ENCODE results near the gene WNT11.

The WNT11 gene

GRCh38 chr11:76159303-76159937 lies 46.9 kb downstream of the WNT11 start:
- DNase-seq (ENCODE audit: insufficient read length, low spot score) (no peak), FAIRE-seq (no peak)

GRCh38 chr11:76158394-76159302 lies 47.7 kb downstream of the WNT11 start:
- no peak for FAIRE-seq

DNA sequence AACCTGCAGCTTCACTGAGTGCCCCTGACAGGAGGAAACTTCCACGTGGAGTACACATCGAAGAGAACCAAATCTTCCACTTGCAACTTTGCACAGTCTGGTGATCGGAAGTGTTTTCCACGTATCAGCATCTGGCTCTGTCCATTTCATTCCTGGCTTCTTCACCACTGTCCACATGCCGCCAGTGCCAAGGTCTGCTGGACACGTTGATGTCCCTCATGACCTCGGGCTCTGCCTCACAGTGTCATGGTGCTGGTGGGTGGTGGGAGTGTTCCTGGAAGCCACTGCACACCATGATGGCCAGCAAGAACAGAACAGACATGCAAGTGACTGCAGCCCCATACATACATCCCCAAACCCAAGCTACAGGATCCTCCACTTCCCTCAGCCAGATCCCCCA lies 48.4 kb downstream of the WNT11 start:
- FAIRE-seq, result peak; percentile 44

More at GRCh38 chr11:76158394-76159302, 47.7 kb downstream of the WNT11 start:
- no peak for DNase-seq (ENCODE audit: insufficient read length, low spot score)

DNA sequence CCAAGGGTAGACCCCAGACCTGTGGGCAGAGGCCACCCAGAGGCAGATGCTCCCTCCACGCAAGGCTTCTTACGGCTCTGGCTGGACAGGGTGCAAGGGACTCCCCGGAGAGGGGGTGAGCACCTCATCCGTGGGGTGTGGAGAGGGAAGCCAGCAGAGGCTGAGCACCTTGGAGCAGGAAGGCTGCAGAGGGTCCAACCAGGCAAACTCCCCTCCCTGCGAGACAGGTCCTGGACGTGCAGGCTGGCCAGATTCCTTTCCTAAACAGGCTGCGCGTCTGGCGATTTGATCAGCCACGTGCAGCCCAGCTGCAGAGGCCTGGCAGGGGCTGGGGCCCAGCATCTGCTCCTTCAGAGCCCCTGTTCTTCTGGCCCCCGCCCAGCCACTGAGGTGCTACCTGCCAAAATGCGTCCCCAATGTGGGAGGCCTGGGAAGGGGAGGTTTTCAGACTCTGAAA lies 49.3 kb downstream of the WNT11 start:
- DNase-seq (ENCODE audit: insufficient read length, low spot score) (no peak), FAIRE-seq (no peak)

More for the DNA sequence above, 48.4 kb downstream of the WNT11 start:
- DNase-seq (ENCODE audit: insufficient read length, low spot score), result no peak

DNA sequence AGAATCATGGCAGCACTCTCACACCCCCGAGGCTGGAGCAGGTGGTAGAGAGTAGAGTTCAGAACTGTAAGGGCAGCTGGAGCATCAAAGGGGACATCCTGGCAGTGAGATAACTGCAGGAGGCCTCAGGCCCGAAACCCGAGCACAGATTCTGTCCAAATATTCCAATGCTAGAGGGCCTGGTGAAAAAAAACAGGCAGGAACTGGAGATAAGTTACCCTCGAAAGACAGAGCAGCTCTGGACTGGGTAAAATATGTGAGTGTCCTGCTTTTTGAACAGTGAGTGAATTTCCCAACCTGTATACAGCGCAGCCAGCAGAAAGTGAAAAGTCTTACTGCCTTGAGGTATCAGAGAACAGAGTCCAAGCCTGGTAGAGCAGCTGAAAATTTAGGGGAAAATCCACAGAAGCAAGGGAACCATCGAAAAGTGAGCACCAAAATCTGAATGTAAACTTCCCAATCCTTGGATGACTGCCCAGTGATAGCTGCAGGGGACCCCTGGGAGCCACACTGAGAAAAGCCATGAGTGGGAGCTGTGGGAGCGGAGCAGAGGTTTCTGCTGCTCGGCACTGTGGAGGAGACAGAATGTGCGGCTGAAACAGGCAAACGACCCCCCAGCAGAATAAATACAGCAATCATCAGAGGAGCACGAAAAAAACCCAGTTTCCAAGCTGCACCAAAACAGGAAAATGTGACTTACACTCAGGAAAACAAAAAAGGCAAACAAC lies 50.6 kb downstream of the WNT11 start:
- FAIRE-seq, result no peak
- no peak for DNase-seq (ENCODE audit: insufficient read length, low spot score)

DNA sequence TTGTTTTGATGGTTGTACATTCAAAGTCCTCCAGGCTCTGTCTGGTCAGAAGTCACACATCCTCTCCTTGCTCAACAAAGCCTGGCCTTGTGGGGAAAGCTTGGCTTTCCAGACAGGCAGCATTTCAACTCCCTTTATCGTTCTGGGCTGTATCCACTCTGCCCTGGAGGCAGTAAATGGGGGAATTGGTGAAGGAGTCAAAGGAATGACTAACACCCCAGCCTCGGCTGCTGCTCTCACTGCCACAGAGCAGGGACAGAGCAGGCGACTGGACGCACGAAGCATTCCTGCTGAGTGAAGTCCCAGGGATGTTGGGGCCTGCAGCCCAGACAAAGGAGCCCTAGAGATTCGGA lies 52.8 kb downstream of the WNT11 start:
- DNase-seq (ENCODE audit: insufficient read length, low spot score) (no peak), FAIRE-seq (no peak)

- no peak for FAIRE-seq
- DNase-seq (ENCODE audit: insufficient read length, low spot score), result no peak
Measured at GRCh38 chr11:76152741-76153570, 53.3 kb downstream of the WNT11 start.

- peak; percentile 88 for DNase-seq (ENCODE audit: insufficient read length, low spot score)
- FAIRE-seq, result peak; percentile 63
Measured at GRCh38 chr11:76152086-76152681, 54.1 kb downstream of the WNT11 start.

DNA sequence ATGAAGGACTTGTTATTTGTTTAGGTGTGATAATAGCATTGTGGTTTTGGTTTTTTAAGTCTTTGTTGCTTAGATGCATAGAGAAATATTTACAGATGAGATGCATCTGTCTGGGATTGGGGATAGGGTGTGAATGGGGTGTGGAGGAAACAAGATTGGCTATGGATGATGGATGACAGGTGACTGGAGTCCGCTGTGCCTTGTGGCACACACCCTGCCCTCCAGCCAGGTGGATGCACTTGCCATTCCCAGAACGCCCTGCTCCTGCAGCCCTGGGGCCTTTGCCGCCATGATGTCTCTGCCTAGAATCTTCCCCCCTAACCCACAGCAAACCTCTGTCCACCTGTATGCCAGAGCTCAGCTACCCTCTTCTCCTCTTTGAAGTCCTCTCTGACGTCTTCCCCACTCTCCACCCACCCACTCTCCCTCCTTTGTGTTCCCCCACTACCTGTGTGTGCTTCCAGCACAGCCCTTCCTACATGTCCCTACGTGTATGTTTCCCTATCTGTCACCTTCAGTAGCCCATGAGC lies 54.7 kb downstream of the WNT11 start:
- FAIRE-seq, result peak; percentile 58
- DNase-seq (ENCODE audit: insufficient read length, low spot score), result no peak

GRCh38 chr11:76150141-76150540 lies 56.2 kb downstream of the WNT11 start:
- DNase-seq (ENCODE audit: insufficient read length, low spot score), result no peak
- FAIRE-seq, result no peak

DNA sequence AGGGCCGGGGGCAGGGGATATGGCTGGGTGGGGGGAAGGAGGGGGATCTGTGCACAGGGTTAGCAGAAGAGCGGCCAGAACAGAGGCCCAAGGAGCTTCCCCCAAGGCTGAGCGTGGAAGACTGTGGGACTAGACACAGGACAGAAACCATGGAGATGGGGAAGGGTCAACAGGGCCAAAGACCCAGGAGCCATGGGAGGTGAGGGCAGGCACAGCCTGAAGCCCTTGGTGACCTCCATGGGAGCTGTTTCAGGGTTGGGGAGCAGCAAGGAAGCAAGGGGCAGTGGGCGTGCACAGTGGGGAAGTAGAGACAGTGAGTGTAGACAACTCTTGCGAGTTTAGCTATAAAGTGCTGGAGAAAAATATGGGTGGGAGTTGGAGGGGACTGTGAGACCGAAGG lies 56.6 kb downstream of the WNT11 start:
- no peak for DNase-seq (ENCODE audit: insufficient read length, low spot score)
- no peak for FAIRE-seq

GRCh38 chr11:76148941-76149613 lies 57.2 kb downstream of the WNT11 start:
- FAIRE-seq (no peak), DNase-seq (ENCODE audit: insufficient read length, low spot score) (no peak)

- no peak for DNase-seq (ENCODE audit: insufficient read length, low spot score)
- FAIRE-seq, result no peak
Measured at GRCh38 chr11:76148231-76148630, 58.1 kb downstream of the WNT11 start.

DNA sequence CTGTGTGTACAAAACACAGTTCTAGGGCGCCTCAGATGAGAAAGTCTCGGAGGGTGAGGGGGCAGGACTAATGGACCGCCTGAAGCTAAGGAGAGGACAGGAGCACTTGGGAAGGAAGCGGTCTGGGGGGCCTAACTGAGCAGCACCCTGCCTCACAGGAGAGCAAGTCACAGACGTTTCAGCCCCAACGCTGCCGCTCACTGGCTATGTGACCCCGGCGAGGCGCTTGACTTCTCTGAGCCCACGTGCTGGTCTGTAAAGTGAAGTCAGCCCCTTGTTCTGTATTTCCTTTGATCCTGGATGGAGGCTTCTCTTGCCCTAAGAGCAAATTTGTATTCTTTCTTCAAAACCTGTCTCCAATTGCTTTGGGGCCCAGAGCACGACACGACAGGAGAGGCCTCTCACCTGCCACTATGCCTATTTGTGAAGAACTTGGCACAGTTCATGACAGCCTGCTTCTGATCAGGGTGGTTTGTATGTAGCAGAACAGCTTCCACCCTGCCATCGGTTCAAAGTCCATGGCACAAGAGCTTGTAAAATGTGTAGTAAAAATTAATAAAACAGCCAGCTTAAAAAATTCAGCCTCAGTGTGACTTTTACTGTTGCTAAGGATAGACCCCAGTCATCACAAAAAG lies 59.1 kb downstream of the WNT11 start:
- FAIRE-seq (no peak), DNase-seq (ENCODE audit: insufficient read length, low spot score) (no peak)

DNA sequence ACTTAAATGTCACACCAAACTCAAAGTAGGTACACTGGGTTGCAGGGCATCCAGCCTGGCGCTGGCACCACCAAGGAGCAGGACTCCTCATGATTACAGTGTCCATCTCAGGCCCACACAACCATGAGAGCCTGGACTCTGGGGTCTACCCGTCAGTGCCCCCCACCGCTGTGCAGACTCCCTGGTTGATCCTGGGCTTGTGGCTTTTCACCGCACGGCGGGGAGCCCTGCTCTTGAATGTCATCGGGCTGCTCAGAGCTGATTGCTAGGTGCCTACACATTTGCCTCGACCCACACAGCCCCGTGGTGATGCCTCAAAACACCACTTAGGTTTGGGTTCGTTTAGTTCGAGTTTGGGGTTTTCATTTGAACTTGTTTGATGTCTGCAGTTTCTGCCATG lies 63.0 kb downstream of the WNT11 start:
- no peak for FAIRE-seq

GRCh38 chr11:76141901-76142588 lies 64.3 kb downstream of the WNT11 start:
- FAIRE-seq (no peak), DNase-seq (ENCODE audit: insufficient read length, low spot score) (no peak)

More for the DNA sequence above, 63.0 kb downstream of the WNT11 start:
- DNase-seq (ENCODE audit: insufficient read length, low spot score), result no peak

DNA sequence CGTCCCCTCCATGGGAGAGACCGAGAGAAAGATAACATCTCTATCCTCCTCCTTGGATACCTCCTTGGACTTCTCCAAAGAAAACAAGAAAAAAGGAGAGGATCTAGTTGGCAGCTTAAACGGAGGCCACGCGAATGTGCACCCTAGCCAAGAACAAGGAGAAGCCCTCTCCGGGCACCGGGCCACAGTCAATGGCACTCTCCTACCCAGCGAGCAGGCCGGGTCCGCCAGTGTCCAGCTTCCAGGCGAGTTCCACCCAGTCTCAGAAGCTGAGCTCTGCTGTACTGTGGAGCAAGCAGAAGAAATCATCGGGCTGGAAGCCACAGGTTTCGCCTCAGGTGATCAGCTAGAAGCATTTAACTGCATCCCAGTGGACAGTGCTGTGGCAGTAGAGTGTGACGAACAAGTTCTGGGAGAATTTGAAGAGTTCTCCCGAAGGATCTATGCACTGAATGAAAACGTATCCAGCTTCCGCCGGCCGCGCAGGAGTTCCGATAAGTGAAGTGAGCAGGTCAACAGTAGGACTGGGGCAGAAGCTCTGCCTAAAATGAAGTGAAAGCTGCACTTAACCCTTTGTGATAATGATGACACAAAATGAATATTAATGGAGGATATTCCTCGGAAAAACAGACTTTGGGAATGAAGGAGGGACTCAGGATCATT lies 65.3 kb downstream of the WNT11 start:
- no peak for DNase-seq (ENCODE audit: insufficient read length, low spot score)
- no peak for FAIRE-seq

DNA sequence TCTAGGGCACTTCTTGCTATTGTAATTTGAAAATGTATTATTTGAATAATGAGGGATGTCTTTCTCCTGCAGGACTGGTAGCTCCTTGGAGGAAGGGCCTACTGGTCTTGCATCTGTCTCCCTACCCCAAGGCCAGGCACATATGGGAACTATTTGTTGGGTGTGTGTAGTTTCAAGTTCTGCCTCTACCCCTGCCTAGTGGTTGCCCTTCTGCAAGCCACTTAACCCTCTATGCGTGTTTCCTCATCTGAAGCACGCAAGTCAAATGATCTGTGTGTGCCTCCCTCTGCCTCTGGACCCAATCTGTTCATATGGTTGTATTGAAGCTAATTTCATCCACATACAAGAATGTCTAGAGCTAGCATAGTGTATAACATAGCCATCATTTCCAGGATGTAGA lies 67.0 kb downstream of the WNT11 start:
- DNase-seq (ENCODE audit: insufficient read length, low spot score) (no peak), FAIRE-seq (no peak)

Measured in HTR-8/SVneo (cell line).